Activated T-cell treated with anti-CD3 and anti-CD28 coated beads for 4 hours (primary cell): Measurements from ENCODE around the gene GADD45GIP1.
A peak's percentile ranks its signal among the peaks of the same experiment; 100 is the strongest.
"Not testable (repeated sequence)": the region's sequence is repeated elsewhere in the genome, so short reads cannot be mapped to it uniquely, and the experiment has no call there.

Experiments used
- DNase-seq: peaks from one replicate; pipeline ENCODE4 v3.0.0-alpha.2; 2020

Gene GADD45GIP1

DNA sequence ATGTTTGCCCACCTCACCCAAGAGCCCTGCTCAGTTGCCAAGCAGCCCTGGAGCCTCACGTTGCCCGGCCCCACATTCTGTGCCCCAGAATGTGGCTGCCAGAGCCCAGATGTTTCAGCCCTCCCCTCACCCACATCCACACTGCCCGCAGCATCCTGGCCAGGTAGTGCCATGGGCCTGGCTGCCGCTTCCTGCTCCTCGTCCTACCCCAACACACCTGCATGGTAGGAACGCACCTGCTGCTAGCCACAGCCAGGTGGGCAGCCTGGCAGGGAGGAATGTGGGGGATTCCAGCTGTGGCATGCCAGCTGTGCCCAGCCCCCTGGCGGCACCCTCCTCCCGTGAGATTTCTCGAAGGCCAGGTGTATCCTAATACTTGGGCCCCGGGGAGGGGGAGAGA, 30.8 kb upstream of the GADD45GIP1 start:
- DNase-seq = no peak

DNA sequence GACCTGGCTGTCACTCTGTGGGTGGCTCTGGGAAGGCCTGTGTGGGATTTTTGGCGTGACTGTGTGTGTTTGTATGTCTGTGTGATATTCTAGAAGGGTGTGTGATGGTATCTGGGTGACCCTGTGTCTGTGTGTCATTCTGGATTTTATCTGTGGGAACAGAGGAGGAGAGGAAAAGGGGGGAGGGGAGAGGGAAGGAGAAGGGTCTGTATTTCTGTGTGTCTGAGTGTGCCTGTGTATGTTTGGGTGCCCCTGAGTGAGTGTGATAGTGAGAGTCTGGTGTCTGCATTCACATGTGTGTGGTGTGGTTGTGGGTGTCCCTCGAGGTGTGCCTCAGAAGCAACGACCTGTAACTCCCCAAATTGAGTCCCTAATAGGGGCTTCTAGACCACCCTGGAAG, 30.2 kb upstream of the GADD45GIP1 start:
- DNase-seq = no peak

DNA sequence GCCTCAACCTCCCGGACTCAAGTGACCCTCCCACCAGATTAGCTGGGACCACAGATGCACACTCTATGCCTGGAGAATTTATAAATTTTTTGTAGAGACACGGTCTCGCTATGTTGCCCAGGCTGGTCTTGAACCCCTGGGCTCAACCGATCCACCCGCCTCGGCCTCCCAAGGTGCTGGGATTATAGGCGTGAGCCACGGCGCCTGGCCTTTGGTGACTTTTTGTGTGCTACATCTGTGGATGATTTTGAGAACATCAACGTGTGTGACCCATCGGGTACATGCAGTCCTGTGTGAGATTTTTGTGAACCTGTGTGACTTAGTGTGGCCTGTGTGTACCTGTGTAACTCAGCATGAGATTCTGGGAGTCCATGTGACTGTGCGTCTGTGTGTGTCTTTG, 29.7 kb upstream of the GADD45GIP1 start:
- DNase-seq = no peak

DNA sequence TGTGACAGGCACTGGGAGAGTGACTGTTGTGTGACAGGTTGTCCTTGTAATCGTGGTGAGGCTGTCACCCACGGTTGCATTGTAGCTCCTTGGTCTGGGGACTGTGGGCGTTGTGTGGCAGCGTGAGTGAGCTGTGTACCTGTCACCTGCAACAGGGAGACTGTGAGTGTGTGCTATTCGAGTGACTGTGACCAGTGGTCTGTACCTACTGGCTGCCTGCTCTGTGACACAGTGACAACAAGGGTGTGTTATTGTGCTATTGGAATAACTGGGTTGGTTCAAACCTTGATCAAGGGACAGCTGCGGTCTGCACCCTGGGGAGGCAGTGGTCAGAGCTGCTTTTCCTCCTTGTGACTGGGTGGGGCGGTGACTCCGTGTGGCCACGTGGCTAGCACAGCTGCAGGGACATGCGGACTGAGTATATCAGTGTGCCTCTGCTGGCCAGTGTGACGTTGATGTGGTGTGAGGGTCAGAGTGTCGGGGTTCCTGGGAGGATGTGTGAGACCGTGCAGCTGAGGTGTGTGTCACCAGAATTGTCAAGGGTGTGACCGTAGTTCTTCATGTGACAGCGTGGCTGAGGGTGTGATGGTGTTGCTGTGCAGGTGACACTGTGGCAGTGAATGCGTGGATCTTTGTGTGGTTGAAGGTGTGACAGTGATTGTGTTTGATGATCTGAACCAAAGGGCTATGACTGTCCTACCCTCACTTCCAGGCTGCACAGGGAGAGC, 28.2 kb upstream of the GADD45GIP1 start:
- no peak for DNase-seq

DNA sequence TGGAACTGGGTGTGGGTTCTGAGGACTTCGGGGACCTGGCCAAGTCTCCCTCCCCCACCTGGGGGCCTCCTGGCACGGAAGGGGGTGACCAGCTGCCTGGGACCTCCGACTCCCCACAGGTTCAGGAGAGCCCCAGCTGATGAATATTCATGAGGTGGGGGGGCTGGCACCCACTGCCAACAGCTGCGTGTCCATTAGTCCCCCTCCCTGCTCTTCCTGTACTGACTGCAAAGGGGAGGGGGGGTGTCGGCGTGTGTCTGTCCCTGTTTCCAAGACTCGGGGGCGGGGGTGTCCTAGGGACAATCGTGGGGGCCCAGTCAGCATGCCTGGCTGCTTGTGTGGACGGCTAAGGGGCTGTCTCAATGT, 27.6 kb upstream of the GADD45GIP1 start:
- no peak for DNase-seq

DNA sequence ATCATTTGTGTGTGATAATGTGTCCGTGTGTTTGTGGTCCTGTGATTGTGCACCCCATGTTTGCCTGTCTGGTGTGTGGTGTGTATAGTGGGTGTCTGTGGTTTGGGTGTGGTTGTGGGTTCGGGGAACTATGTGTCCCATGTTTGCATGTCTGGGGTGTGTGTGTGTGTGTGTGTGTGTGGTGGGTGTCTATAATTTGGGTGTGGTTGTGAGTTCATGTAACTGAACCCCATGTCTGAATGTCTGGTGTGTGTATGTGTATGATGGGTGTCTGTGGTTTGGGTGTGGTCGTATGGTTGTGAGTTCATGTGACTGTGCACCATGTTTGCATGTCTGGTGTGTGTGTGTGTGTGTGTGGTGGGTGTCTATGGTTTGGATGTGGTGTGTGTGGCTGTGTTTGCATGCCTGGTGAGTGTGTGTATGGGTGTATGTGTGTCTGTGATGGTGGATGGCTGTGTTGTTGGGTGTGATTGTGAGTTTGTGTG, 27.2 kb upstream of the GADD45GIP1 start:
- no peak for DNase-seq

DNA sequence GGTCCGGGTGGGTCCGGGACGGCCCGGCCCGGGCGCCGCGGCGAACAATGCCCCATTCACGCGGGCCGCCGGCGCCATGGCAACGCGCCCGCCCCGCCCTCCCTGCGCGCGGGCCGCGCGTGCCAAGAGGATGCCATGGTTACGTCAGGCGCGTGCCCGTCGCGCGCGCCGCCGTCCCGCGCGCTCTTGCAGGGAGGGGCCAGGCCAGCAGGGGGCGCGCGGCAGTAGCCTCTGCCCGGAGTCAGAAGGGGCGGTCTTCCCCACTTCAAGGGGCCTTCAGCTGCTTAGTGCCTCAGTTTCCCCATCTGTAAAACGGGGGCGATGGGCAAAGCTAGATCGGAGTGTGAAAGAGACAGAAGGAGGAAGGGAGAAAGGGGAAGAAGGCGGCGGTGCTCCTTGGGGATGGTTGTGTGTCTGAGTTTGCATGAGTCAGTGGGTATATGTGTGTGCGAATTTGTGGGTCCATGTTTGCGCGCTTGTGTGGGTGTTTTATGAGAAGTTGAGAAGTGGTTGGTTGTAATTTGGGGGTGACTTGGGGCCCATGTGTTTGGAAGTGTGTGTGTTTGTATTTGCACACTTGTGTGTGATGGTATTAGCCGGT, 26.6 kb upstream of the GADD45GIP1 start:
- DNase-seq = peak; percentile 75

DNA sequence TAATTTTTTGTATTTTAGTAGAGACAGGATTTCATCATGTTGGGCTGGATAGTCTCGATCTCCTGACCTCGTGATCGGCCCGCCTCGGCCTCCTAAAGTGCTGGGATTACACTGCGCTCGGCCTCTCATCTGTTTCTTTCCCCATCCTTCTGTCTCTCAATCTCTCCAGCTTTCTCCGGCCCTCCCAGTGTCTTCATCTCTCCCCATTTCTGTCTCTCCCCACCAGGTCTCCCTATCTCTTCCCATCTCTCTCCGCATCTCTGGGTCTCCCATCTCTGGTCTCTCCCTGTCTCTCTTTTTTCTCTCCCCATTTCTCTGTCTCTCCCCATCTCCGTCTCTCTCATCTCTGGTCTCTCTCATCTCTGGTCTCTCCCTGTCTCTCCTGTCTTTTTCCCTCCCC, 26.1 kb upstream of the GADD45GIP1 start:
- no peak for DNase-seq

DNA sequence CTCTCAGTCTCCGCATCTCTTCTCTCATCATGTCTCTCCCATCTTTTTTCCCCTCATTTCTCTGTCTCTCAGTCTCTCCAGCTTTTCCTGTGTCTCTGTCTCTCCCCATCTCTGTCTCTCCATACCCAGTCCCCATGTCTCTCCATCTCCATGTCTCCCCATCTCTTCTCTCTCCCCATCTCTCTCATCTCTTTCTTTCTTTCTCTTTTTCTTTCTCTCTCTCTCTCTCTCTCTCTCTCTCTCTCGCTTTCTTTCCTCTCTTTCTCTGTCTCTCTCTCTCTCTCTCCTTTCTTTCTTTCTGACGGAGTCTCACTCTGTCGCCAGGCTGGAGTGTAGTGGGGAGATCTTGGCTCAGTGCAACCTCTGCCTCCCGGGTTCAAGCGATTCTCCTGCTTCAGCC, 25.6 kb upstream of the GADD45GIP1 start:
- DNase-seq = no peak

DNA sequence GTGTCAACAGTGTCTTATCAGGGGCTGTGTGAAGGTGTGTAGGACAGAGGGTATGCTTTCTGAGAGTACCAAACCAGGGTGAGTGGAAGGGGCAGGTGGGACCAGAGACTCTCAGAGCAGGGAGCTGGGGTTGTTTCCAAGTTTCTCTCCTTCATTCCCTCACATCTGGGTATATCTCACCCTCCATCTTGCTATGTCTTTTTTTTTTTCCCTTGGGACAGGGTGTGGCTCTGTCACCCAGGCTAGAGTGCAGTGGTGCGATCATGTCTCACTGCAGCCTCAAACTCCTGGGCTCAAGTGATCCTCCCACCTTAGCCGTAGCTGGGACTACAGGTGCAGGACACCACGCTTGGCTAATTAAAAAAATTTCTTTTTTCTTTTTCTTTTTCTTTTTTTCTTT, 23.0 kb upstream of the GADD45GIP1 start:
- no peak for DNase-seq

DNA sequence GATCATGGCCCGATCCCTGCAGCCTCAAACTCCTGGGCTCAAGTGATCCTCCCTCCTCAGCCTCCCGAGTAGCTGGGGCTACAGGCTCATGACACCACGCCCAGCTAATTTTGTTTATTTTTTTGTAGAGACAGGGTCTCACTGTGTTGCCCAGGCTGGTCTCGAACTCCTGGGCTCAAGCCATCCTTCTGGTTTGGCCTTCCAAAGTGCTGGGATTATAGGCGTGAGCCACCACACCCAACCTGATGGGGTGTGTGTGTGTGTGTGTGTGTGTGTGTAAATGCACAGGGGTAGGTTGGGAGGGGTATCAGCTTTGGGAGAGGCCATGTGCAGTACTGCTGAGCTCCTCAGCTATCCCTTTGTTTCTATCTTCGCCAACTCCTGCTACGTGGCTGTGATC, 19.1 kb upstream of the GADD45GIP1 start:
- not testable (repeated sequence) for DNase-seq

DNA sequence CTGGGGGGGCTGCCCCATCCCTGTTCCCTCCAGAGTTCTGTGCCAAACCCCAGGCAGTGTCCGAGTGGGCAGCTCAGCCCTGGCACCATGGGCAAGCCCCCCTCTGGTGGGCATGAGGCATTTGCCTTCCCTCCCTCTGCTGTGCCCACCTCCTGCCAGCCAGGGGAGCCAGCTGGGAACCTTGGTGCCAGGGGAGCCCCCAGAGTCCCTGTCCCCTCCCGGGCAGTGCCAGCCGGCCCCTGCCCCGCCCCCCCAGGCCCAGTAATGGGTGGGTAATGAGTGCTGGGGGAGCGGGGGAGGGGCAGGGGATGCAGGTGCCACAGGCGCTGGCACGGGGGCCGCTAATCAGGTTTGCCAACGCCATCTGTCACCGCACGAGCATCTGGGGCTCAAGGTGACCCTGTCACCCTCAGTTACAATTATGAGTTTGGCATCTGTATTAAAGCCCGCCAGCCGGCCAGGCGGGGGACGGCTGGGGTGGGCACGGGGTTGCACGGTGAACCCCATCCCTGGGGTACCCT, 18.3 kb upstream of the GADD45GIP1 start:
- no peak for DNase-seq

DNA sequence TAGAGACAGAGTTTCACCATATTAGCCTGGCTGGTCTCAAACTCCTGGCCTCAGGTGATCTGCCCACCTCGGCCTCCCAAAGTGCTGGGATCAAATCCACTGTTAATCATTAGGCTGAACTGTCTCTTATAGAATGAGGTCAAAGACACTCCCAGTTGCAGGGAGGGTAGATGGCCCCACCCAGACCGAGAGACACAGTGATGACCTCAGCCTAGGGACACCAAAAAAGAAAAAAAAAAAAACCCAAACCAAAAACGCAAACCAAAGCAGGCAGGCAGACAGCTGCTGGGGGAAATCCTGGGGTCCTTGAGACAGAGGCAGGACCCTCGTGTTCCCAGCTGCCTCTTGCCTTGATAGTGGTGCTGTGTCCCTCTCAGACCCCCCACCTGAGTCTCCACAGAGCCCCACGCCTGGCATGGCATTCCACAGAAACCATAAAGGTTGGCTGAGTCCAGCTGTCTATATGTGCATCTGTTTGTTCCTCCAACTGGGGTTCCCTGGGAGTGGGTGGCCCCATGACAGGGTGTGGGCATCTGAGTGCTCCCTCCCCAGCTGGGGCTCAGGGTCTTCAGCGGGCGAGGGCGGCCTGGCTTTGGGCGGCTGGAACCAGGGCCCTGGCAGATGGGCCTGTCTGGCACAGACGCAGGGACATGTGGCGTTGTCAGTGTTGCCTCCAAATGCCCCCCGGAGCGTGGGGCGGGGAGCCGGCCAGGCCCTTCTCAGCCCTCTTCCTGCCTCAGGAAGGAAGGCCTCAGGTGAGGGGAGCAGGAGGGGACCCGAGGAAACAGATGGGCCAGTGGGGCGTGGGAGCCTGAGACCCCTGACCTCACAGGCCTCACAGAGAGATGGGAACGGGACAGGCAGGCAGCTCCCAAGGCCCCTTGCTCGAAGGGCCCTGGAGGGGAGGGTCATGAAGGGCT, 17.5 kb upstream of the GADD45GIP1 start:
- DNase-seq = no peak

DNA sequence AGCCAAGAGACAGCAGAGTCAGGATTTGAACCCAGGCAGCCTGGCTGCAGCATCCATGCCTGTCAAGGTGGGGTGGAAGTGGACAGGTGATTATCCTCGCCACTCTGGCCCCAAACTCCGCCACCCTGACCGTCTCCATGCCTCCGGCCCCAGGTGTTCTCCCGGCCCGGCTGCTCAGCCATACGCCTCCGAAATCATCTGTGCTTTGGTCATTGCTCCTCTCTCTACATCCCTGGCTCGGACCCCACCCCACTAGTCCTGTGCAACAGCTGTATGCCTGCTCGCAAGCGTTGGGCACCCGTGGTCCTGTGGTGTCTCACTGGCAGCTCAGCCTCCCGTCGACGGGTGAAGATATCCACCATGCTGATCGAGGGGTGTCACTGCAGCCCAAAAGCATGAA, 16.2 kb upstream of the GADD45GIP1 start:
- DNase-seq = no peak

DNA sequence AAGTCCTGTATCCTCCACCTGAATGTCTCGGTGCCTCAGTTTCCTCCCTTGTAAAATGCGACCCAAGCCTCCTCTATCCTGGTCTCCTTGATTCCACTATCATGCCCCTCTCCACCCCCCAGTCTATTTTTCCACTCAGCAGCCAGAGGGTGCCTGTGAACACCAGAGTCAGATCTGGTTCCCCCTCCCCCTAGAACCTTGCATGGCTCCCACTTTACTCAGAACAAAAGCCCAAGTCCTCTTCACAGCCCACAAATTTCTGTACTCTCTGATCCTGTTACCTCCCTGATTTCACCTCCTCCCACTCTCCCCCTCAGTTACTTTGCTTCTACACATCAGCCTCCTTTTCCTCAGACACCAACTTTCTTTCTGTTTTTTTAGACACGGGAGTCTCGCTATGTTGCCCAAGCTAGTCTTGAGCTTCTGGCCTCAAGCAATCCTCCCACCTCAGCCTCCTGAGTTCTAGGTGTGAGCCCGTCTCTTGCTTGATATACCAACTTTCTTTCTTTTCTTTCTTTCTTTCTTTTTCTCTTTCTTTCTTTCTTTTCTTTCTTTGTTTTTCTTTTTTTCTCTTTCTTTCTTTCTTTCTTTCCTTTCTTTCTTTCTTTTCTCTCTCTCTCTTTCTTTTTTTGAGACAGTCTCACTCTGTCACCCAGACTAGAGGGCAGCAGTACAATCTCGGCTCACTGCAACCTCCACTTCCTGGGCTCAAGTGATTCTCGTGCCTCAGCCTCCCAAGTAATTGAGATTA, 13.2 kb upstream of the GADD45GIP1 start:
- no peak for DNase-seq

DNA sequence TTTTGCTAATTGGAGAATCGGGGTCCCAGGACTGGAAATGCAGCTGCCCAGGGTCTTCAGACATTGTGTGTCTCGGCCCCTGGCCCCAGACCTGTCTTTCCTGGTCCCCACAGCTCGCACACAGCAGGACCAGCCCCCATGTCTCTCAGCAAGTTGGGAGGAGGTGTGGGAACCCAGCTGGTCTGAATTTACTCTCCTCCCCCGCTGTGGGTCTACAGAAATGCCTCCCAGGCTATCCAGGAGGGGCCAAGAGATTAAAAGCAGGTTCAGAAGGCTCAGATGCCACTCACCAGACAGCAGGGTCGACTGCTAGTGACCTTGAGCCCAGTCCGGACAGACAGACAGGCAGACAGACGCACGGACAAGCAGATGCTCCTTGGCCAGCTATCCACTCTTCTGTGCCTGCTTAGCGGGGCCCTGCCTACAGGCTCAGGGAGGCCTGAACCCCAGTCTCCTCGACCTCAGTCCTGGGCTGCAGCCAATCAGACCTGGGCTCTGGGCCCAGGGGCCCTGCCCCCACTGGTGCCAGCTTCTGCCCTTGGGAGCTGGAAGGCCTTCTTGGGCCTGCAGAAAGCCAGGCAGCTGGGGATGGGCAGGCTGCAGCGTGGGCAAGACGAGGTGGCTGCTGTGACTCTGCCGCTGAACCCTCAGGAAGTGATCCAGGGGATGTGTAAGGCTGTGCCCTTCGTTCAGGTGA, 12.4 kb upstream of the GADD45GIP1 start, which contains the start of gene DAND5:
Gene DAND5 (plus strand): TSS at position 285 of the 697 bp plus-strand sequence. CDS start 85 bp downstream, at position 370.
- no peak for DNase-seq

DNA sequence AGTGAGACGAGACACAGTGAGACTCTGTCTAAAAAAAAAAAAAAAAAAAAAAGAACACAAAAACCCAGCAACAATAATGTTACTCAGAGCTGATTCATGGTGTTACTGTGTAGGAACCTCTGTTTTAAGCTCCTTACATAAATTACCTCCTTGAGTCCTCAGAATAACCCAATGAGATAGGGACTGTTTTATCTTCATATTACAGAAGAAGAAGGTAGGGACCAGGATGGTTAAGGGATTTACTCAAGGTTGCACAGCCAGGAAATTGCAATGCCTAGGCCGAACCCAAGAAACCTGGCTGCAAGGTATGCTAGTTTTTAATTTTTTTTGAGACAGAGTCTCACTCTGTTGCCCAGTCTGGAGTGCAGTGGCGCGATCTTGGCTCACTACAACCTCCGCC, 10.9 kb upstream of the GADD45GIP1 start:
- DNase-seq = no peak

DNA sequence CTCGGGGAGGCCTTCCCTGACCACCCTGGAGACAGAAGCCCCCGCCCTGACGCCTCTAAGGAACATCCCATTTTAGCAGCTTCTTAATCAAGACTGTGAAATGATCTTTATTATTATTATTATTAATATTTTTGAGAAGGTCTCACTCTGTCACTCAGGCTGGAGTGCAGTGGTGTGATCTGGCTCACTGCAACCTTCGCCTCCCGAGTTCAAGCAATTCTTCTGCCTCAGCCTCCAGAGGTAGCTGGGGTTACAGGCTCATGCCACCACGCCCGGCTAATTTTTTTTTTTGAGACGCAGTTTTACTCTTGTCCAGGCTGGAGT, 8.8 kb upstream of the GADD45GIP1 start:
- DNase-seq = no peak

DNA sequence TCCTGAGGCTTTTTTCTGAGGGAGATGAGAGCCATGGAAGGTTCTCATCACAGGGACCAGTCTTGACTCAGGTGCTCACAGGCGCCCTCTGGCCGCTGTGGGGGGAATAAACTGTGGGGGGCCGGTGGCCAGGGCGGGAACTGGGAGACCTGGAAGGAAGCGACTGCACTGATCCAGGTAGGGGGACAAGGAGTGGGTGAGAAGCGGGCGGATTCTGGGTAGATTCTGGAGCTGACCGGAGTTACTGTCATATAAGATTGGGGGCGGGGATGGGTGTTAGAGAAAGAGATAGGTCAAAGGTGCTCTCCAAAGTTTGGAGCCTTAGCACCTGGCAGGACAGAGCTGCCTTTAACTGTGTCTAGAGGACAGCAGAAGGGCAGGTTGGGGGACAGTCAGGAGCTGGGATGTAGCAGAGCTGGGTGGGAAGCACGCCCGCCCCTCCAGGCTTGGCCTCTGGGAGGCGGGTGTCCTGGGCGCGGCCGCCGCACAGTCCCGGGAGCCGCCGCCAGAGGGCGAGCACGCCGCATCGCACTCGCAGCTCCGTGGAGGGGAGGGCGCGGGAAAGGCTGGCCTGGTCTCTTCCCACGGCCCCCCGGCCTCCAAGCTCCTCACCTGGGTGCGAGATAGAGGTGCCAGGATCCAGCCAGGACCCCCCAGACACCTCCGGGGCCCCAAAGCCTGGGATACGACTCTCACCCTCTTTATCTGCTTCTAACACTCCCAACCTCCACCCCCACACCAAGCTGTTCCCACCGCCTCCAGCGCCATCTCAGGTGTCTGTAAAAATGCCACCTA, 8.2 kb upstream of the GADD45GIP1 start:
- DNase-seq = peak; percentile 79

DNA sequence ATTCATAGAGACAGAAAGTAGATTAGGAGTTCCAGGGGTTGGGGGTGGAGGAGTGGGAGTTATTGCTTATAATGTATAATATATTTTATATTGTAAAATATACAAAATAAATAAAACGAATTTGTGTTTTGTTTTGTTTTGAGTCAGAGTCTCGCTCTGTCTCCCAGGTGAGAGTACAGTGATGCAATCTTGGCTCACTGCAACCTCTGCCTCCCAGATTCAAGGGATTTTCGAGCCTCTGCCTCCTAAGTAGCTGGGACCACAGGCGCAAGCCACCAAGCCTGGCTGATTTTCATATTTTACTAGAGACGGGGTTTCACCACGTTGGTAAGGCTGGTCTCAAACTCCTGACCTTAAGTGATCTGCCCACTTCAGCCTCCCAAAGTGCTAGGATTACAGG, 2.5 kb upstream of the GADD45GIP1 start:
- no peak for DNase-seq

DNA sequence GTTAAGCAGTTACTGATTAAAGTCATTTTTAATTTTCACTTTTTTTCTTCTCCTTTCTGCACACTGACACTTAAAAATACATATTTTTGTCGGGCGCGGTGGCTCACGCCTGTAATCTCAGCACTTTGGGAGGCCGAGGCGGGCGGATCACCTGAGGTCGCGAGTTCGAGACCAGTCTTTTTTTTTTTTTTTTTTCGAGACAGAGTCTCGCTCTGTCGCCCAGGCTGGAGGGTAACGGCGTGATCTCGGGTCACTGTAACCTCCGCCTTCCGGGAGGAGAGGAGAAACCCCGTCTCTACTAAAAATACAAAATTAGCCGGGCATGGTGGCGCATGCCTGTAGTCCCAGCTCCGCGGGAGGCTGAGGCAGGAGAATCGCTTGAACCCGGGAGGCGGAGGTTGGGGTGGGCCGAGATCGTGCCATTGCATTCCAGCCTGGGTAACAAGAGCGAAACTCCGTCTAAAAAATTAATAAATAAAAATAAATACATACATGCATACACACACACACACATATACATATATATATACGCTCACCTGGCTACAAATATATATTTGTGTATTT, 448 bp upstream of the GADD45GIP1 start:
- DNase-seq = not testable (repeated sequence)
